Measurements from ENCODE around the gene HOXD12.

DNA sequence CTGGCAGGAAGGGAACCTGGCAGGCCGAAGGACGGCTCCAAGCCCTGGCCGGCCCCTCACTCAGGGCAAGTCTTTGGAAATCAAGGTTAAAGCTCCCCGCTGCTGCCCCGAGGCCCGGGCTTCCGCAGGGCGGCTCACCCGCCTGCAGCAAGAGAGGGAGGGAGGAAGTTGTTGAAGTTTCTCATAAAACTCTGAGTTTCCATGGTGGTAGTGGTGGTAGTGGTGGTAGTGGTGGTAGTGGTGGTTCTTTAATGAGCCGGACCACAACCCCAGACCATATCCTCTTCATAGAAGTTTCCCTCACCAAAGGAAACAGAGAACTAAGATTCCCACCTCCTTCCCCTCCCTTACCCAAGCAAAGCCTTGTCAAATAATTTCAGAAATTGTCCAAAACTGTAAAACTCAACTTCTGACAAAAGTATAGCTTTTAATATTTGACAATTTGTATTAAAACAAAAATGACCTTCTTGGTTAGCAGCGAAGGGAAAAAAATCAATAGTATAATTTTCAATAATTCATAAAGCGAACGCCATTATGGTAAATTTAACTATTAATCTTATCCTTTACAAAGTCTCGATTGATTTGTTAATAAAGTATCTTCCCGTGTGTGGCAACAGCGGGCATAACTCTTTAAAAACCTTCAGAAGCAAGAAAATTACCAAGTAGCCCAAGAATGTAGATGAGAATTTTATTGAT, 15.5 kb downstream of the HOXD12 start:
- TF ChIP-seq, protein P1, sequence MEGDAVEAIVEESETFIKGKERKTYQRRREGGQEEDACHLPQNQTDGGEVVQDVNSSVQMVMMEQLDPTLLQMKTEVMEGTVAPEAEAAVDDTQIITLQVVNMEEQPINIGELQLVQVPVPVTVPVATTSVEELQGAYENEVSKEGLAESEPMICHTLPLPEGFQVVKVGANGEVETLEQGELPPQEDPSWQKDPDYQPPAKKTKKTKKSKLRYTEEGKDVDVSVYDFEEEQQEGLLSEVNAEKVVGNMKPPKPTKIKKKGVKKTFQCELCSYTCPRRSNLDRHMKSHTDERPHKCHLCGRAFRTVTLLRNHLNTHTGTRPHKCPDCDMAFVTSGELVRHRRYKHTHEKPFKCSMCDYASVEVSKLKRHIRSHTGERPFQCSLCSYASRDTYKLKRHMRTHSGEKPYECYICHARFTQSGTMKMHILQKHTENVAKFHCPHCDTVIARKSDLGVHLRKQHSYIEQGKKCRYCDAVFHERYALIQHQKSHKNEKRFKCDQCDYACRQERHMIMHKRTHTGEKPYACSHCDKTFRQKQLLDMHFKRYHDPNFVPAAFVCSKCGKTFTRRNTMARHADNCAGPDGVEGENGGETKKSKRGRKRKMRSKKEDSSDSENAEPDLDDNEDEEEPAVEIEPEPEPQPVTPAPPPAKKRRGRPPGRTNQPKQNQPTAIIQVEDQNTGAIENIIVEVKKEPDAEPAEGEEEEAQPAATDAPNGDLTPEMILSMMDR (conservative IDR thresholded peaks at IDR 0.05 in 1 of 2, IDR thresholded peaks at IDR 0.05 in 1 of 2; ENCODE audit: low read depth in 1 of 2, low read length in 2 of 2): no peak
- peak; percentile 65 for TF ChIP-seq EZH2 (IDR thresholded peaks at IDR 0.05; ENCODE audit: low read length, missing control alignments)

All from fibroblast of lung (primary cell).